Astrocyte (in vitro differentiated cells and primary cell): ENCODE results near the gene ZBTB46.

Source experiments
- EZH2 ChIP-seq: IDR thresholded peaks from 2 replicates; pipeline ENCODE4 v1.6.1; 2012; ENCODE audit warnings: mild to moderate bottlenecking, low read length, inconsistent platforms; ENCODE audit not compliant: insufficient read depth
- TF ChIP-seq, protein P1 (sequence below): IDR thresholded peaks from 2 replicates; pipeline ENCODE4 v1.5.1; 2011; ENCODE audit warnings: low read depth, mild to moderate bottlenecking, inconsistent platforms, low read length, moderate library complexity; ENCODE audit not compliant: insufficient read depth

DNA sequence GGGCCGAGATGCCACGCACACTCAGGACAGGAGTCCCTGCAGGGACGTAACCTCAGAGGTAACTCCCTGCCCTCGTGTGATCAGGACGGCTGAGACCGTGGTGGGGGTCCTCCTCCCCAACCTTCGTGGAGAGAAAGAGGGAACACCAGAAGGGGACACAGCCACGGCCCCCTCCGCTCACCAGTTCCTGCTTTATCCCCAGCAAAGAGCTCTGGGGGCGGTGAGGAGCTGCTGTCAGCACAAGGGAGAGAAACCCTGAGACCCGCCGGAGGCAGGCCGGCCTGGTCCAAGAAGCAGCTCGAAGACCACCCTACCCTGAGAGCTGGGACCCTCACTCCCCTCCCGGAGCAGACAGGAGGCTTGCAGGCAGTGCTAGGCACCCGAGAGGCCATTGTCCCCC is 47.1 kb downstream of the ZBTB46 start:
- TF ChIP-seq, protein P1, sequence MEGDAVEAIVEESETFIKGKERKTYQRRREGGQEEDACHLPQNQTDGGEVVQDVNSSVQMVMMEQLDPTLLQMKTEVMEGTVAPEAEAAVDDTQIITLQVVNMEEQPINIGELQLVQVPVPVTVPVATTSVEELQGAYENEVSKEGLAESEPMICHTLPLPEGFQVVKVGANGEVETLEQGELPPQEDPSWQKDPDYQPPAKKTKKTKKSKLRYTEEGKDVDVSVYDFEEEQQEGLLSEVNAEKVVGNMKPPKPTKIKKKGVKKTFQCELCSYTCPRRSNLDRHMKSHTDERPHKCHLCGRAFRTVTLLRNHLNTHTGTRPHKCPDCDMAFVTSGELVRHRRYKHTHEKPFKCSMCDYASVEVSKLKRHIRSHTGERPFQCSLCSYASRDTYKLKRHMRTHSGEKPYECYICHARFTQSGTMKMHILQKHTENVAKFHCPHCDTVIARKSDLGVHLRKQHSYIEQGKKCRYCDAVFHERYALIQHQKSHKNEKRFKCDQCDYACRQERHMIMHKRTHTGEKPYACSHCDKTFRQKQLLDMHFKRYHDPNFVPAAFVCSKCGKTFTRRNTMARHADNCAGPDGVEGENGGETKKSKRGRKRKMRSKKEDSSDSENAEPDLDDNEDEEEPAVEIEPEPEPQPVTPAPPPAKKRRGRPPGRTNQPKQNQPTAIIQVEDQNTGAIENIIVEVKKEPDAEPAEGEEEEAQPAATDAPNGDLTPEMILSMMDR, result no peak
- no peak for TF ChIP-seq EZH2
